Measurements from ENCODE around the gene NR2E3.

Gene NR2E3

DNA sequence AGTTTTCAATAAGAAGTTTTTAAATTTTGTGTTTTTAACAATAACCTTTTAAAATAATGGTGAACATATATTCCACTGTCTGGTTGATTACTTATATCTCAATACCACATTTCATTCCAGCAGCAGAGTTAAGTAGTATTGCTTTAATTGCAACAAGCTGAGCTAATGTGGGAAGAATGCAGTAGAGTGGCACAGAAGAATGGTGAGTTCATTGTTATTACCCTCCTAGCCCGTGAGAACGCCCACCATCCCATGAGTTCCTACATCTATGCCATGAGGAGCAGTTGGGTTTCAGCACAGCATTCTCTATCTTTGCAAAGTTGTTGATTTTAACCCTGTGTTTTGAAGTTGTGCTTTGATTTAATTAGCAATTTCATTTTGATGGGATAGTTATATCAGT is 17.8 kb upstream of the NR2E3 start:
- no peak for DNase-seq

DNA sequence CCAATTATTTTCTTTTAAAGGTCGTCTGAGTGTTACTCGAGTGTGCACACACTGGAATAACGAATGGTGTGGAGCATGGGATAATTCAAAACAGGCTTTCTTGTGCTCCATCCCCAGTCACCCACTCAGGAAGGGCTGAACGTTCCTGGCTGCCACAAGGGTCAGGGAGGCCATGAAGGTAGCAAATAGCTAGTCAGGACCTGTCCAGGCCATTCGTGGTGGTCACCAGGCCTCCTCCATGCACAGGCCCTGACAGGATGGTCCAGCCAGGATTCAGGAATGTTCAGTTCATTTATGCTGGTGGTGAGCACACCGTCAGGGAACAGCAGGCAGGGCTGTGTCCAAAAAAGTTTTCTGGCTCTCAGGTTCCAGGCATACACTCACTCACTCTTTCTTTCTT is 11.7 kb upstream of the NR2E3 start:
- DNase-seq = no peak

DNA sequence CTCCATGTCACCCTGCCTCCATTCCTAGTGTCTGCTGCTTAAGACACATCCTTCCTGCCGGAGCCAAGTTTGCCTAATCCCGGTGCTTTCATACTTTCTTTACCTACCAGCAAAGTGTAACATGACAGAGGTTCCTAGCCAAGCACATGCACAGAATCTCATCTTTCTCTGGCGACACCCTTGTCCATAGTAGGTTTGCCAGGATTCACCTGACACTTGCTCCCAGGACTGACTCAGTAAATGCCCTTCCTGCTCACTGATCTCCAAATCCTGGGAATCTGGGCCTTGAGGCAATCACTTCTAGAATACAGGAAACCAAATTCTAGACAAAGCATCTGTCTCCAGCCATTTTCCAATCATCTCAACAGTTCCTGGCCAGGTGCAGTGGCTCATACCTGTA is 10.2 kb upstream of the NR2E3 start:
- no peak for DNase-seq

DNA sequence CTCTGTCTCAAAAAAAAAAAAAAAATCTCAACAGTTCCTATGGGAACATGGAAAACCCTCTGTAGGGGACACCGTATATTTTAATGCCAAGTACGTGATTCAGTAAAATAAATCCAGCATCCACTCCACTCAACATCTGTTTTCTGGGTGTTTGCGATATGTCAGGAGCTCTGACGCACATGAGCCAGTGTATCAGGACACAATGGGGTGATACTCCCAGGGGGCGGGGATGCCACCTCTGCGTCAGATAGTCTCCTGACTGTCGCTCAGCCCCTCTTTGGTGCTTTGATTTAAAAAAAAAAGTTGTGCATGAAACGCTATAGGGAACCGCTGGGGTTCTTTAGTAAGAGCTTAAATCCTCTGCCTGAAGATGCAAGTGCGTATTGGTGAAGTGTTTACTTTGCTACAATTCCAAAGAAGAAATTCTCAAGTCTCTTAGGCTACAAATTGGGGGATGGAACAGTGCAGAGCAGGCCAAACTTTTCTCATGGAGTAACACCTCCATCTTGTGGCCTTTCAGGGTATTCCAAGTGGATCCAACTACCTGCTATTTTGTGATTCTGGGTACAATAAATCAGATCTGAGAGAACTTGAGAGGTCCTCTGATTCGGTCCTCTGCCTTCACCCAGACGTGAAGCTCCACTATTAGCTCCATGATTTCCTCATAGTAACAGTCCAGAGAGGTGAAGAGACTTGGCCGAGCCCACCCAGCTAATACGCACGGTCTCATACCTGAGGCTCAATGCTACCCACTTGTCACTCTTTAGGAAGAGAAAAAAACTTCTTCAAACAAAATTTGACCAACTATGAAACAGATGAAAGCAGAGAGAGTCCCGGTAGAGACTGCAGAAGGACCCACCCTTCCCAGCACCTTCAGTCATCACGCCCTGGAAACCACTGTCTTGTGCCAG is 9.3 kb upstream of the NR2E3 start:
- no peak for DNase-seq

DNA sequence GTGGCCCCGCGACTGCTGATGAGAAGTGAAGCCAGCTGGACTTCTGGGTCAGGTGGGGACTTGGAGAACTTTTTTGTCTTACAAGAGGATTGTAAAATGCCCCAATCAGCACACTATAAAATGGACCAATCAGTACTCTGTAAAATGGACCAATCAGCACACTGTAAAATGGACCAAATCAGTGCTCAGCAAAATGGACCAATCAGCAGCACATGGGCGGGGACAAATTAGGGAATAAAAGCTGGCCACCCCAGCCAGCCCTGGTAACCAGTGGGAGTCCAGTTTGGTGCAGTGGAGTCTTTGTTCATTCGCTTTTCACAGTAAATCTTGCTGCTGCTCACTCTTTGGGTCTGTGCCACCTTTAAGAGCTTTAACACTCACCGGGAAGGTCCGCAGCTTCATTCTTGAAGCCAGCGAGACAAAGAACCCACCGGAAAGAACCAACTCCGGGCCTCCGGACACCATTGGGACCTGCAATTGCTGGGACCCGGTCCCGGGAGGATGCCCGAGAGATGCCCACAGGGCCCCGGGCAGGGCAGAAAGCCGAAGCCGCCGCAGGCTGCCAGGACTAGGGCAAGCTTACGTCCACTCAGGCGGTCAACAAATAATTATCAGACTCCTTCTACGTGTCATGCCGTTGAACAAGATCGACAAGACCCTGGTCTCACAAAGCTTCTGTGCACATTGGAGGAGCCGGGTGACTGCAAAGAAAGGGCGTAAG is 8.3 kb upstream of the NR2E3 start:
- DNase-seq = no peak

DNA sequence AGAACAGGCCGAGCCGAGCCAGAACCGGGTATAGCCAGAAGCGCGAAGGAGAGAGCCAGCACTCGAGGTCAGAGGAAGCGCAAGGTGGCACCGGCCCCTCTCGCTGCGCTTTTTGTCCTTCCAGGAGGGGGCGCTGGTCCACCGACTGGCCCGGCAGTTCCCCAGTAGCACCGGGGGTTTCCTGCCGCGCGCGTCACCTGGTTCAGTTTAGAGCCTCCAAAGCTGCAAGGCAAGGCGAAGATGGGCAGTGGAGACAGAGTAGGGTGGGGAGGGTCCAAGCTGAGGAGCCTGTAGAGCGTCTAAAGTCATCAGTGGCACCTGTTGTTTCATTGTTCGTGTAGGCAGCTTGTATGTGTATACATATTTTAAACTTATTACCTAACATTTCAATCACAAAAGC is 7.6 kb upstream of the NR2E3 start:
- peak; percentile 13 for DNase-seq

DNA sequence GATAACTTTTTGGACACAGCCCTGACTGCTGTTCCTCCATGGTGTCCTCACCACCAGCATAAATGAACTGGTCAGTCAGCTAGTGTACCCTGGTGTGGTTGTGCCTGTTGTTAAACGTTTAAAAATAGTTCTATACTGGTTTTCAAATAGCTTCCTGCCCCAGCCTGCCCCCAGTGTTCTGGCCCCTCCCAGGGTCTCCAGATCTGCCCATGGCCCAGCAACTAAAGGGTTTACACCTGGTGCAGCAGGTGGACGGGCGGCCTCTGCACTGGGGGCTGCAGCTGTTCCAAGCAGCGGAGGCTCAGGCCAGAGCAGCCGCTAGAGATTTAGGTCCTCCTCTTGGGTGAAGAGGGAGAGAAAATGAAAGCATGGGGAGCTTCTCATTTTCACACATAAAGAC is 6.1 kb upstream of the NR2E3 start:
- DNase-seq = no peak

DNA sequence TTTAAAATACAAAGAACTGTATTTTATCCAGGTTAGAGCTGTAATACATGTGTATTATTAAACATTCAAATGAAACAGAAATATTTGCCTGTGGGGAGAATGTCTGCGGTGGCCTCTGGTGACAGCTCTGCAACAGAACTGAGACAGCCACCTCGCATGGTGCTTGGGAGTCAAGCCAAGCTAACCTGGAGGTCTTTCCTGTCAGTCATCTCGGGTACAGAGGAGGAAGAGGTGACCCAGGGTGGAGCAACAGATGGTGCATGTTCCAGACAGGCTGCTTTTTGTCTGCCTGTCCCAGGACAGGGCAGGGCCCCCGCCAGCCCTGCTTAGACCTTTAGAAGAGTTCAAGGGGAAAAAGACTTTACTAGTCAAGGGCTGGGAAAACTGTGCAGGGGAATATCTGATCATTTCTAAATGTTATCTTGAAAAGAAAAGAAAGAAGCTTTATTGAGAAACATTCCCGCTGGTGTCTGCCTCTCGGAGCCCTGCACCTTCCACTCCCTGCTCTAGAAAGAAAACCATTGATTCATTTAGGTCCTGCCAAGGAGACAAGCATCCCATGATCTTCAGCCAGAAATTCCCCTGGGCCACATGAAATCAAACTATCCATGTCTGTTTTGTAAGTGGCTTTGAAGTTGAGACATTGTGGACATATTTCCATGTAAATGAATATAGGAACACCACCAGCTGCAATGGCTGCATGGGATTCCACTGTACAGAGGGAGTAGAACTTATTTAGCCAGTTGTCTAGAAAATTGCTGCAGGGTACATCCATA is 5.5 kb upstream of the NR2E3 start:
- no peak for DNase-seq

DNA sequence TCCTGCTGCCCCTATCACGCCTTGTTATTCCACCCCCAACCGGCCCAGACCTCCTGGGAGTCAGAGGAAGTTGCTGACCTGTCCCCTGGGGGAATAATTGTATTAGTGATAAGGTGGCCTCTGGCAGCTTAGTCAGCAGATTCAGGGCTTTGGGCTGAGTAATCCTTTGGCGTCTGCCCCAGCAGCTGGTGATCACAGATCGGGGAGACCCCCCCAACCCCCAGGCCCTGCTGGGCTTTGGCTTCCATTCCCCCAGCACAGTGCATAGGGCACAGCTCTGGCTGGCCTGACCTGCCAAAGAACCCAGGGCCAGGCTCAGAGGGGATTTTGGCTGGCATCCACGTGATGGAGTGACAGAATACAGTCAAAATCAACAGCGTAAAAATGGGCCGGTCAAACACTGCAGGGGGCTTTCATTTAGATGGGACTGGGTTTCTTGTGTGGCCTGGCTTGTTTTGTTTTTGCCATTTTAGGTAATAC is 3.9 kb upstream of the NR2E3 start:
- no peak for DNase-seq

DNA sequence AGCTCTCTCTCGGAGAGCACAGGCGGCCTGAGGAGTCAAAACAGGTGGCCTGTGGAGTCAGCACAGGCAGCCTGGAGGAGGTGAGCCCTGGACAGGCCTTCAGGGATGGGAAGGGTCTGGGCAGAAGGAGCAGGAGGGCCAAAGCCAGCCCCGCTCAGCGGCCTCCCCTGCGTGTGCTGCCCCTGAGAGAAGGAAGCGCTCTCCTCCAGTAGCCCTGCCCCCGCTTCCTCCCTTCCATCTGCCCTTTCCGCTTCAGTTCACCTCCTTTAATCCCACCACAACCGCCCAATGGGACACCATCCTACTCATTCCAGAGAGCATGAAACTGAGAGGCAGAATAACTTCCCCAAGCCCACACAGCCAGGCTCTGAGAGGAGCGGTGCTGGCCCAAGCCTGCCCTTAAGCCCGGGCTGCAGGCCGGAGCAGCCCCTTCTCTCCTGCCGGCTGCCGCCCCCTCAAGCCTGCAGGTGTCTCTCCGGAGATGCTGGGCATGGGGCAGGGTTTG is 3.2 kb upstream of the NR2E3 start:
- DNase-seq = no peak

DNA sequence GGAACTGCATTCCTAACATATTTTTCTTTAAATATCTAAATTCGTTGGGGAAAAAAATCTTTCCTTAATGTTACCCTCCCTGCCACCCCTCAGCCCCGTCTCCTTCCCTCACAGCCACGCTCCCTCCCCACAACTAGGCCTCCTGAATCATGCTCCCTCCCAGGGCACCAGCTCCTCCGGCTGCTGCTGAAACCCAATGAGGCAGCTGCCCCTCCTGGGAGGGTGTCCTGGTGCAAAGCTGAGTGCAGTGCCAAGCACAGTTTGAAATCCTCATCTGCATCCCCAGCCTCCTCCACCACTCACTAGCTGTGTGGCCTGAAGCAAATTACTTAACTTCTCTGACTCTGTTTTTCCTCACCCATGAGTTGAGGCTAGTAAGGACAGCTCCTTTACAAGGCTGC is 2.7 kb upstream of the NR2E3 start:
- DNase-seq = no peak

DNA sequence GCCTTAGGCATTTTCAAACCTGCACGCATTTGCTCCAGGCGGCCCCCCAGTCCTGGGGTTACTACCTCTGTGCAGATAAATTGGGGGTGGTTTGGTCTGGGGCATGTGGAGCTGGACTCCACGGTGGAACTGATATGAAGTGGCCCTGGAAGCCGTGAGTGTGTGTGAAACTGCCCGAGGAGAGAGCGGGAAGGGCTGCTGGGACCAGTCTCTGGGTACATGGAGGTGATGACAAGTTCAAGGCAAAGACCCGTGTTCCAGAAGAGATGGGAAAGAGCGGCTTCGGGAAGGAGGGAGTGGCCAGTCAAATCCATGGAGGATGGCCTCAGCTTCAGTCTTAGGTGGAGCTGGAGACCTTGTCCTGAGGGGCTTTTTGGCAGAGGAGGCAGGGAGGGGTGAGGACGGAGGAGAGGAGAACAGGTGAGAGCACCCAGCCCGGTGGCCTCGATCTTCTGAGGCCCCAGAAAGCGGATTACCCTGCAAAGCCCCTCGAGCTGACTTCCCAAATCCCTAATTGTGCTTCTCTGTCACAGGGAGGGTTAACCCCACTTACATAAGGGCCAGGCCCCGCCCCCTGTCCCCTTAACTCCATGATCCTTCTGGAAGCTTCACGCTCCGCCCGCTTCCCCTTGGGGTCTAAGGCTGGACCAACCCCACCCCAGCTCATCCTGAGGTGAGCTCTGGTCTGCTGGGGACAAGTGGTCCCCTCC is 1.9 kb upstream of the NR2E3 start:
- DNase-seq = no peak

DNA sequence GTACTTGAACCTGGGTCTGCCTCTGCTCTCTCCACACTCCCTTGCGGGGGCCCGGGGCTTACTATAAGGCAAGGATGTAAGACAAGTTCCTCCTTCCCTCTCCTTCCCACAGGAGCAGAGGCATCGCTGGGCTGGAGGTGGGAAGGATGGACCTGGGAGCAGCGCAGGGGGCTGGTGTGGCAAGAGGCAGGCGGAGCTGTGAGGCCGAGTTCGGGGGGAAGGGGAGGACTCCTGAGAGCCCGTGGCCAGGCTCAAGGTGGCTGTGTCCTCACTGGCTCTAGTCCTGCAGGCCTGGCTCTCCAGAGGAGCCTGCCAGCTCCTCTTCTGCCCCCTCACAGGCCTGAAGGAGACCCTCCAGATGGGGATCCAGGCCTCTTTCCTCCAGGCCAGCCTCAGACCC is 1.0 kb upstream of the NR2E3 start:
- no peak for DNase-seq

DNA sequence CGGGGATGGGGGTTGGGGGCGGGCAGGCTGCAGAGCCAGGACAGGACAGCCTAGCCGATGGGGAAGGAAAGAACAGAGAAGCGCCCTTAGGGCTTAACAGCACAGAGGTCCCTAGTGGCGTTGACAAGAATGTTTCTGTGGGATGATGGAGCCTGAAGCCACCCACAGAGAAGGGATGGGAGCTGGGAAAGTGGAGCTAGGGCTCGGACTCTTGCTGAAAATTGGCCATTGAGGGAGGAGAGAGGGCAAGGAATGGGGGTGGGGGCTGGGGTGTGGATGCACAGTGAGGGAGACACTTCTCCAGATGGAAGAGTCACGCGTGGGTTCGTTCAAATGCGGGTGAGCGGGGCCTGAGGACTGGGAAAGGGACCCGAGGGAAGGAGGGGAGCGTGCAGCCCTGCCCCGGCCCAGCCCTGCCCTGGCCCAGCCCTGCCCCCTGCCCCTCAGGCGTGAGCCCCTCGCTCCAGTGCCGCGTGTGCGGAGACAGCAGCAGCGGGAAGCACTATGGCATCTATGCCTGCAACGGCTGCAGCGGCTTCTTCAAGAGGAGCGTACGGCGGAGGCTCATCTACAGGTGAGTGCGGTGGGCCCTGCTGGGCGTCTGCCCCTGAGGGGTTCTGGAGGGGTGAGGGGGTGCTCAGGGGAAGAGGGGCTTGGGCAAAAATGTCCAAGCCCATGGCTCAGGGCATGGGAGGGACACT is 832 bp downstream of the NR2E3 start:
- DNase-seq = no peak

DNA sequence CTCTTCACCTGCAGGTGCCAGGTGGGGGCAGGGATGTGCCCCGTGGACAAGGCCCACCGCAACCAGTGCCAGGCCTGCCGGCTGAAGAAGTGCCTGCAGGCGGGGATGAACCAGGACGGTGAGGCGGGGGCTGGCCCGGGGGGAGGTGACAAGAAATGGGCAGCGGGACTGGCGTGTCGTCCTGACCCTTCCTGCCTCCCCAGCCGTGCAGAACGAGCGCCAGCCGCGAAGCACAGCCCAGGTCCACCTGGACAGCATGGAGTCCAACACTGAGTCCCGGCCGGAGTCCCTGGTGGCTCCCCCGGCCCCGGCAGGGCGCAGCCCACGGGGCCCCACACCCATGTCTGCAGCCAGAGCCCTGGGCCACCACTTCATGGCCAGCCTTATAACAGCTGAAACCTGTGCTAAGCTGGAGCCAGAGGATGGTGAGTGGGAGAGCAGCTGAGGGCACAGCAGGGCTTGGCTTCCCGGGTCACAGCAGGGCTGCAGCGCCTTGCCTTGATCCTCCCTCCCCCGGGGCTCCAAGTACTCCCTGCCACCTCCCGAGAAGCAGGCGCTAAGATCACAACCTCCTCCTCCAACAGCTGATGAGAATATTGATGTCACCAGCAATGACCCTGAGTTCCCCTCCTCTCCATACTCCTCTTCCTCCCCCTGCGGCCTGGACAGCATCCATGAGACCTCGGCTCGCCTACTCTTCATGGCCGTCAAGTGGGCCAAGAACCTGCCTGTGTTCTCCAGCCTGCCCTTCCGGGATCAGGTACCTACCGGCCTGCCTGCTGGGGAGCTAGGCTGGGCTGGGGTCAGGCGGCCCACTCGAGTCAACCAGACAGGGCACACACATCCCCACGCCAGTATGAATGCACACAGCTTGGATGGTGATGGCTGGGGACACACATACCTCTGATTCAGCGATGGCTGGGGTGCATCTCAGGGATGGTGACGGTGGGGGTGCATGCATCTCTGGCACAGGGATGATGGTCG is 1.7 kb downstream of the NR2E3 start:
- no peak for DNase-seq

DNA sequence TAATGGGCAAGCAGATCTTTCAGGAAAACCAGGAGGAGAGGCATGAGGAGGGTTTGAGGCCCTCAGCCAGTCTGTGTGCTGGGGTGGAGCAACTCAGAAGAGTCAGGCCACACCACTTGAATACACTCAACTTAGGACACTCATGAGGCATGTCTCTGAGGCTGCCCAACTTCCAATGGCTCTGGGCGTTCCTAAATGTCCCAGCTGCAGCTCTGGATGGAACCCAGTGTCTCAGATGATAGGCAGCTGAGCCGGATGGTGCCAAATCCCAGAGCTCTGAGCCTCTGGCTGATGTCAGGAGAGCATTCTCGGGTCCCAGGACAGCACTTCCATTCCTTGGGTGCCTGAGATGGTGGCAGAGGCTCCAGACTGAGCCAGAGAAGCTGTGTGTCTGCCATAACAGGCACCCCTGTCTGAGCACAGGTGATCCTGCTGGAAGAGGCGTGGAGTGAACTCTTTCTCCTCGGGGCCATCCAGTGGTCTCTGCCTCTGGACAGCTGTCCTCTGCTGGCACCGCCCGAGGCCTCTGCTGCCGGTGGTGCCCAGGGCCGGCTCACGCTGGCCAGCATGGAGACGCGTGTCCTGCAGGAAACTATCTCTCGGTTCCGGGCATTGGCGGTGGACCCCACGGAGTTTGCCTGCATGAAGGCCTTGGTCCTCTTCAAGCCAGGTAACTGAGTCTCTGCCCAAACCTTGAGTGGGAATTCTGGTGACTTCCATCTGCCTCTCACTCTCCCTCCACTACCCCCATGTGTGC is 2.8 kb downstream of the NR2E3 start:
- no peak for DNase-seq

DNA sequence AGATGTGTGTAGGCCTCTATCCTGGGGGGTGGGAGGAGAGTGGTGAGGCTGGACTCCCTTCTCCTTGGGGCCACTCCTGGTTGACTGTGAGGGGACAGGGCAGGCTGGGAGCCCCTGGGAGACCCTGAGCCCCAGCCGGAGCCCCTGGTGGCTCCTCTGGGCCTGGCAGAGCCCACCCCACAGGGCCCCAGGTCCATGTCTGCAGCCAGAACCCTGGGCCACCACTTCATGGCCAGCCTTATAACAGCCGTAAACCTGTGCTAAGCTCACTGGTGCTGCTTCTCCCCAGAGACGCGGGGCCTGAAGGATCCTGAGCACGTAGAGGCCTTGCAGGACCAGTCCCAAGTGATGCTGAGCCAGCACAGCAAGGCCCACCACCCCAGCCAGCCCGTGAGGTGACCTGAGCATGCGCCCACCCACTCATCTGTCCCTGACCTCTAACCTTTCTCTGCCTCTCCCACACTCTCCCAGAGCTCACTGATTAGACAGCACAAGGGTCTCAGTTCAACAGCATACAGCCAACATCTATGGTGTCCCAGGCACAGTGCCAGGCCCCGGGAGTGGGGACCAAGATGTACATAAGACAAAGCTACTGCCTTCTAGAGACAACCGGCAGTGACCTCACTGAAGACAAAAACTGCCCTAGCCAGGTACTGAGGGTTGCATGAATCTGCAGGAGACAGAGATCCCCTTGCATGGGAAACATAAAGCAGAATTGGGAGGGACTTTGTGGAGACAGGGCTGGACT is 3.5 kb downstream of the NR2E3 start:
- no peak for DNase-seq

DNA sequence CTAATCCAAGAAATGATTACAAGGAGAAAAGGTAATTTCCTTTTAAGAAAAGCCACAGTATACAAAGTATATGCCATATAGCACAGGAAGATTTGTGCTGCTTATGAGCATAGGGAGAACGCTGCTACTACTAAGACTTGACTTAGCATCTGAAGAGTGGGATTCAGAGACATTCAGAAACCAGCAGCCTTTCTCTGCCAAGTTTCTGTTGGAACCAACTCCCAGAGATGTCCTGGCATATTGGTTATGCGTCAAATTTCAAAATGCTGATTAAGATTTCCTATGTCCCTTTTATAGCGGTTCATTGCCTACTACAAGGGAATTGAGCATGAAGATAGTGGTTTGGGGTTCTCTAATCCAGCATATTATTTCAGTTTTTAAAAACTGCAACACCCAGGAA is 4.9 kb downstream of the NR2E3 start:
- DNase-seq = no peak

DNA sequence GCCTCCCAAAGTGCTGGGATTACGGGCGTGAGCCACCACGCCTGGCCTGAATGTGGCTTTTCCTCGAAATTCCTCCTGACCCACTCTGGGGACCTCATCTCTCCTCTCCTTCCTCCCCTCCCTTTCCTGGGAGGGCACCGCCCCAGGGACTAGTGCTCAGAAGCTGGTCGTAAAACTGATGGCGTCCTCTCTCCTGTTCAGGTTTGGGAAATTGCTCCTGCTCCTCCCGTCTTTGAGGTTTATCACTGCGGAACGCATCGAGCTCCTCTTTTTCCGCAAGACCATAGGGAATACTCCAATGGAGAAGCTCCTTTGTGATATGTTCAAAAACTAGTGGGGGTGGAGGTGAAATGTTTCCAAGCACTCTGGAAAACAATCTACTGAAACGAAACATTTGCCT is 7.0 kb downstream of the NR2E3 start:
- no peak for DNase-seq

Data from activated naive CD4-positive, alpha-beta T cell treated with Interleukin-2 at 50 U/mL for 16 hours (primary cell).